Aorta (tissue), 5 donors: Measurements from ENCODE around the gene SPATA6L. TPM values are rescaled to one million over a fixed set of nuclear protein-coding genes. Genes with fewer than 3 reads are reported as not detected.

ENCODE experiments used
- ATAC-seq: fragments of 200-7000 bp; cut with Tn5 transposase; one replicate; pipeline ENCODE4 v1.9.1; 2022; ENCODE audit warnings: moderate library complexity; ENCODE audit not compliant: low FRiP score
- DNase-seq, 2 donors: peaks; one replicate each; pipeline ENCODE4 v3.0.0-alpha.2; 2020
- H3K27ac ChIP-seq, 2 donors: one replicate each; pipeline ENCODE4 v1.5.1; 2013; ENCODE audit warnings: low read length in 2 of 2, mild to moderate bottlenecking in 2 of 2, moderate library complexity in 2 of 2, control low read depth in 1 of 2, inconsistent platforms in 1 of 2, low read depth in 1 of 2
- H3K27me3 ChIP-seq, 2 donors: one replicate each; pipeline ENCODE4 v1.6.1; 2013; ENCODE audit warnings: control low read depth in 1 of 2, low read length in 1 of 2, mild to moderate bottlenecking in 1 of 2, moderate library complexity in 1 of 2; ENCODE audit not compliant: insufficient read depth in 2 of 2, control insufficient read depth in 1 of 2
- H3K36me3 ChIP-seq, 2 donors: one replicate each; pipeline ENCODE4 v1.6.1; 2013; ENCODE audit warnings: control low read depth in 1 of 2, low read length in 1 of 2, mild to moderate bottlenecking in 1 of 2; ENCODE audit not compliant: insufficient read depth in 2 of 2, control insufficient read depth in 1 of 2
- H3K4me1 ChIP-seq, 2 donors: one replicate each; pipeline ENCODE4 v1.6.1; 2013; ENCODE audit warnings: low read length in 2 of 2, control low read depth in 1 of 2, mild to moderate bottlenecking in 1 of 2, moderate library complexity in 1 of 2; ENCODE audit not compliant: insufficient read depth in 2 of 2, control insufficient read depth in 1 of 2
- H3K4me3 ChIP-seq, 2 donors: one replicate each; pipeline ENCODE4 v1.5.1; 2013; ENCODE audit warnings: low read length in 2 of 2, control low read depth in 1 of 2, mild to moderate bottlenecking in 1 of 2
- H3K9me3 ChIP-seq: one replicate; pipeline ENCODE4 v1.6.1; 2013; ENCODE audit warnings: mild to moderate bottlenecking, low read length; ENCODE audit not compliant: control insufficient read depth
- WGBS, 2 donors: extraction: QIAGEN DNeasy Blood & Tissue Kit; methylation state at CpG; one replicate each; pipeline ENCODE4 v1.1.7; 2013; 5-methylcytosine and 5-hydroxymethylcytosine counted together
- intact Hi-C, 2 donors: fragments of 100-400 bp; cut with DNase I; formaldehyde crosslinking; loops; one replicate each; pipeline versions ENCODE4 v1.14.2 to v1.15.0; 2022
- polyA plus RNA-seq, 2 donors: library from polyadenylated mRNA; stranded (reverse); fragments of 200-250 nt; gene quantifications; one replicate each; pipeline ENCODE4 v1.2.3, GENCODE V29; 2013
- total RNA-seq, 2 donors: library from RNA; stranded (reverse); fragmentation: NEBNext Ultra II Directional; extraction: Animal tissue kit (Norgen Biotek cat#: 25700); gene quantifications; one replicate each; pipeline ENCODE4 v1.2.1, GENCODE V29; 2021
- donor health status: healthy with polysubstance abuse.
- donor health status: Bipolar disorder and iron deficiency.
- donor health status: DM: no; HTN: no; CAD: no.
- donor health status: DM: no; HTN: no; CAD: no.
- donor health status: DM: yes; HTN: yes; CAD: no.

The SPATA6L gene
- total and polyA plus RNA-seq, 4 donors = 1.0 to 6.7 (median 2.8) TPM

DNA sequence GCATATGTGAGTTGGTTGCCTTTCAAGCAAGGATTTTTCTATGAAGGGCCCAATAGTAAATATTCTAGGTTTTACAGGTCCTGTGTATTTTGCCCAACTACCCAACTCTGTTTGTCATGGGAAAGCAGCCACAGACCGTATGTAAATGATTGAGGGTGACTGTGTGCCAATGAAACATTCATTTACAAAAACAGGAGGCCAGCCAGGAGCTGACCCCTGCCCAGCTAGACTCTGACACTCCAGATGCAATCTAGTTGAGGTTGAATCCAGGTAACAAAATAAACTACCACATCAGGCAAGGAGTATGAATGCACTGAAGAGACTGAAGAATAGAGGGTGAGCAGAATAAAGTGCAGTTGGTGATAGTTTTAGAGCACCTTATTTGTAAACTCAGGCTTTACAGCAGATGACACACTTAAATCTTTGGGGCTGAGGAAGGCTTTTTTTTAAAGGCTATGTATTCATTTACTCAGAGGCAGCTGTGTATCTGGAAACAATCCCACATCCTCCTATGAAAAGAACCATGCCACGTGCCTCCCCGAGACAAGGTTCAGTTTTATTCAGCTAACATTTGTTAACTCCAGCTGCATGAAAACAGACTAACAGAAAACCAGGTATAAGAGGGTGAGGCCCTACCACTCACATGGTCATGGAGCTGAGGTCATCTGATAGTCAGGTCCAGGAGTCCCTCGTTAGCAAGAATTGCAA, 115.3 kb downstream of the SPATA6L start:
- DNase-seq (no peak), ATAC-seq (no peak)
- no peaks in the 10 kb centered on the region for H3K4me1 ChIP-seq
- no peak overlapping the region for H3K4me3 ChIP-seq
- 75 to 76% methylated on average over 4 of the region's 4 CpGs for WGBS, 2 donors
- intact Hi-C loops = no loop called here
- no peaks in the 10 kb centered on the region for H3K36me3 ChIP-seq
- H3K27me3 ChIP-seq = no peaks in the 10 kb centered on the region
- no peak overlapping the region for H3K27ac ChIP-seq
- H3K9me3 ChIP-seq = no peaks in the 10 kb centered on the region

DNA sequence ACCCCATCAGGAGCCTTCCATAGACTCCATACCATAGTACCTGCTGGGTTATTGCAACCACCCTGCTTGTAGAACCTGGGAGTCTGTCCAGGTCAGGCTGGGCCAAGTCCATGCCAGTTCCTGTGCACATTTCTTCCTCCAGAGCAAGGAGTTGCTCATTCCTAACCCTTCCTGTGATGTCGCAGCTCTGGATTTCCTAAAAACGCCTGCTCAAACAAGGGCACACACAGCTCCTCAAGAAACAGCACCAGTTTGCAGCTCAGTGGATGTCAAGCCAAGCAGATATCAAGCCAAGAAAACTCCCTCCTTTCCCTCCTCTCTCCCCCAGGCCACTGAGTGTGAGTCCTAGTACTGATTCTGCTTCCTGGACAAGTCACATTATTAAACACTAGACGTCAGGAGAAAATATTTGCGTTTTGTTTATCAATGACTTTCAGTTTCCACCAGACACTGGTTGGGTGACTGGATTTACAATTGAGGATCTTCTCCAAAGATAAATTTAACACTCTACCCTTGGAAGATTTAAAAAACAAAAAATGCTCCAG, 116.5 kb downstream of the SPATA6L start:
- intact Hi-C loops = loop anchor here in 1 of 2 donors (10.0 kb wide), 1 partner anchor 55 kb away; the partner anchor contains the start of gene SLC1A1
- Histone ChIP-seq H3K4me1 (no peaks in the 10 kb centered on the region), H3K9me3 (no peaks in the 10 kb centered on the region), H3K4me3 (no peak overlapping the region), H3K36me3 (no peaks in the 10 kb centered on the region), H3K27ac (no peak overlapping the region), H3K27me3 (no peaks in the 10 kb centered on the region)
- ATAC-seq (no peak), DNase-seq (no peak)
- WGBS, 2 donors = 23 to 30% methylated on average over 4 of the region's 4 CpGs

DNA sequence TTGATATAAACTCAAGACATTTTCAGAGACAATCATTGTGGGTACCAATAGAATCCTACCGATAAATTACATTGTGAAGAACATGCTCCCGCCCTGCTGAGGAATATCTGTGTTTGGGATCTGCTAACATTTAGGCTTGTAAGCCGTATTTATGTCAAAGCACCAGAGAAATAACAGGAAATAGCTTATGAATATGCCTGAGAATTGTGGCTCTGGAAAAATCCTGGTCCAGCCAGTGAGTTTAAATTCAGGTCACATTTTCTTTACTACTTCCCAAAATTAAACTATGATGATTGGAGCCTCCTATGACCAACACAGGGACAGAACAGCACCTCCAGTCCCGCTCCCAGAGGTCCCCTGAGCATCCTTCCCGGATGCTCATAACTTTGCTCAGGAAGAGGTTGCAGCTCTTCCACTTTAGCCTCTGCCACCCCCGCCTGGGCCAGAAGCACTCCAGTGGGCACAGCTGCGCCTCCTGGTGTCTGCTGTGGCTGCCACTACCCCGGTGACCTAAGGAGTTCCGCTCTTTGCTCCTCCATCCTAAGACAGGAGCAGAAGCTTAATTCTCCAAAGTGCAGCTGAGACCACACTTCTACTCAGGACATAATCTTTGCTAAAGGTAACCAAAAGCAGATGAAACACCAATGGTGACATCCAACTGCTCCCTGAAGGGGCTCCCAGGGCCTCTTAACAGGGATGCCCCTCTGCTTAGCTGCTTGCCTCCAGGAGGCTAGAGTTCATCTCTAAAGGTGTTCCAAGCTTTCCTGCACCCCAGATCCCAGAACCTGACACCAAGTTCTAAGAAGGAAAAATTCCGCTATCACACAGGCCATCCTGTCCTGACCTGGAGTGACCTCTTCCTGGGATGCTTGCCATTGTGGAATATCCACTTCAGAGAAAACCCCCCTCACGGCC, 117.2 kb downstream of the SPATA6L start:
- WGBS, 2 donors = 79 to 82% methylated on average over 11 of the region's 11 CpGs
- ATAC-seq = no peak

More for the DNA sequence above, 117.2 kb downstream of the SPATA6L start:
- Histone ChIP-seq H3K27ac (no peak overlapping the region), H3K27me3 (no peaks in the 10 kb centered on the region), H3K9me3 (no peaks in the 10 kb centered on the region), H3K4me1 (no peaks in the 10 kb centered on the region), H3K4me3 (no peak overlapping the region), H3K36me3 (no peaks in the 10 kb centered on the region)
- intact Hi-C loops = loop anchor here in 1 of 2 donors (10.0 kb wide), 1 partner anchor 54 kb away; the partner anchor contains the start of gene SLC1A1
- DNase-seq = no peak

Other genes starting within 250 kb of the SPATA6L start
- 1 to 10 TPM; 3.0 to 3.2 TPM for gene SLC1A1, start 176.0 kb downstream of the SPATA6L start, total RNA-seq
- gene SLC1A1, start 176.0 kb downstream of the SPATA6L start, polyA plus RNA-seq = 1 to 10 TPM; 3.1 to 5.6 TPM
- gene PLPP6, start 4.2 kb downstream of the SPATA6L start, total RNA-seq = 1 to 10 TPM; 4.5 to 4.8 TPM
- 1 to 10 TPM; 1.5 to 4.7 TPM for gene PLPP6, start 4.2 kb downstream of the SPATA6L start, polyA plus RNA-seq
- gene CDC37L1, start 13.1 kb upstream of the SPATA6L start, total RNA-seq = 10 to 100 TPM; 19.5 to 26.3 TPM
- 10 to 100 TPM; 17.8 to 19.9 TPM for gene CDC37L1, start 13.1 kb upstream of the SPATA6L start, polyA plus RNA-seq
- 10 to 100 TPM; 39.4 to 51.4 TPM for gene AK3, start 74.7 kb upstream of the SPATA6L start, total RNA-seq
- 10 to 100 TPM; 52.1 to 56.1 TPM for gene AK3, start 74.7 kb upstream of the SPATA6L start, polyA plus RNA-seq
- 10 to 100 TPM; 32.3 to 41.9 TPM for gene RCL1, start 126.5 kb upstream of the SPATA6L start, total RNA-seq
- 10 to 100 TPM; 10.8 to 21.3 TPM for gene RCL1, start 126.5 kb upstream of the SPATA6L start, polyA plus RNA-seq